Trophoblast cell (in vitro differentiated cells and primary cell): ENCODE data around the gene CPLANE2.
"Not testable (repeated sequence)": the region's sequence is repeated elsewhere in the genome, so short reads cannot be mapped to it uniquely, and the experiment has no call there.

Source experiments
- DNase-seq, 2 donors: peaks; one replicate each; pipeline ENCODE4 v3.0.0-alpha.2; 2016
- H2AFZ ChIP-seq: 2 replicates; pipeline ENCODE4 v1.6.1; 2013; ENCODE audit warnings: low read length, moderate library complexity, mild to moderate bottlenecking; ENCODE audit not compliant: insufficient read depth, poor library complexity
- H2AK5ac ChIP-seq: 2 replicates; pipeline ENCODE4 v1.6.1; 2013; ENCODE audit warnings: mild to moderate bottlenecking, low read length
- H2BK120ac ChIP-seq: 2 replicates; pipeline ENCODE4 v1.6.1; 2013; ENCODE audit warnings: low read length, mild to moderate bottlenecking, moderate library complexity; ENCODE audit not compliant: insufficient read depth, poor library complexity
- H2BK12ac ChIP-seq: 2 replicates; pipeline ENCODE4 v1.6.1; 2013; ENCODE audit warnings: mild to moderate bottlenecking, low read length, moderate library complexity
- H2BK5ac ChIP-seq: 2 replicates; pipeline ENCODE4 v1.6.1; 2013; ENCODE audit warnings: low read length, low read depth, moderate library complexity, mild to moderate bottlenecking; ENCODE audit not compliant: poor library complexity
- H3K14ac ChIP-seq: 2 replicates; pipeline ENCODE4 v1.6.1; 2013; ENCODE audit warnings: mild to moderate bottlenecking, low read length
- H3K18ac ChIP-seq: 2 replicates; pipeline ENCODE4 v1.6.1; 2013; ENCODE audit warnings: mild to moderate bottlenecking, low read length
- H3K23ac ChIP-seq: 2 replicates; pipeline ENCODE4 v1.6.1; 2013; ENCODE audit warnings: low read length
- H3K27ac ChIP-seq: 2 replicates; pipeline ENCODE4 v1.5.1; 2013; ENCODE audit warnings: low read depth, mild to moderate bottlenecking, inconsistent platforms, low read length, moderate library complexity
- H3K27me3 ChIP-seq: 2 replicates; pipeline ENCODE4 v1.6.1; 2013; ENCODE audit warnings: inconsistent platforms, mild to moderate bottlenecking, low read length, moderate library complexity; ENCODE audit not compliant: insufficient read depth
- H3K36me3 ChIP-seq, 2 experiments: 1 replicate in 1 of 2; 2 replicates in 1 of 2; pipeline ENCODE4 v1.6.1; 2013; ENCODE audit warnings: low read length in 2 of 2, mild to moderate bottlenecking in 2 of 2, moderate library complexity in 1 of 2; ENCODE audit not compliant: insufficient read depth in 2 of 2, control insufficient read depth in 1 of 2
- H3K4ac ChIP-seq: 2 replicates; pipeline ENCODE4 v1.6.1; 2013; ENCODE audit warnings: low read depth, mild to moderate bottlenecking, low read length, moderate library complexity
- H3K4me1 ChIP-seq, 2 experiments: 1 replicate in 1 of 2; 2 replicates in 1 of 2; pipeline ENCODE4 v1.6.1; 2013; ENCODE audit warnings: low read length in 2 of 2, mild to moderate bottlenecking in 2 of 2, moderate library complexity in 1 of 2; ENCODE audit not compliant: insufficient read depth in 2 of 2, control insufficient read depth in 1 of 2
- H3K4me2 ChIP-seq: 2 replicates; pipeline ENCODE4 v1.6.1; 2013; ENCODE audit warnings: inconsistent platforms, mild to moderate bottlenecking, low read length, moderate library complexity
- H3K4me3 ChIP-seq: 2 replicates; pipeline ENCODE4 v1.5.1; 2013; ENCODE audit warnings: mild to moderate bottlenecking, low read depth, low read length, inconsistent platforms
- H3K79me1 ChIP-seq: one replicate; pipeline ENCODE4 v1.6.1; 2013; ENCODE audit warnings: low read length
- H3K79me2 ChIP-seq: 2 replicates; pipeline ENCODE4 v1.6.1; 2013; ENCODE audit warnings: low read length, mild to moderate bottlenecking; ENCODE audit not compliant: control insufficient read depth, insufficient read depth, poor library complexity
- H3K9ac ChIP-seq: 2 replicates; pipeline ENCODE4 v1.6.1; 2013; ENCODE audit warnings: mild to moderate bottlenecking, low read length
- H3K9me3 ChIP-seq: 2 replicates; pipeline ENCODE4 v1.6.1; 2013; ENCODE audit warnings: low read depth, mild to moderate bottlenecking, control low read depth, inconsistent platforms, low read length; ENCODE audit not compliant: insufficient read depth
- H4K12ac ChIP-seq: 2 replicates; pipeline ENCODE4 v1.6.1; 2013; ENCODE audit warnings: low read depth, mild to moderate bottlenecking, low read length, moderate library complexity
- H4K8ac ChIP-seq: 2 replicates; pipeline ENCODE4 v1.6.1; 2013; ENCODE audit warnings: low read depth, mild to moderate bottlenecking, low read length, moderate library complexity
- H4K91ac ChIP-seq: one replicate; pipeline ENCODE4 v1.6.1; 2013; ENCODE audit warnings: low read depth, mild to moderate bottlenecking, low read length, moderate library complexity
- WGBS: extraction: QIAGEN DNeasy Blood & Tissue Kit; methylation state at CpG from one replicate; pipeline ENCODE4 v1.1.7; 2013; ENCODE audit warnings: missing lambda C conversion rate; ENCODE audit not compliant: insufficient read length, insufficient coverage; ENCODE audit errors: extremely low coverage; 5-methylcytosine and 5-hydroxymethylcytosine counted together

CPLANE2 gene

DNA sequence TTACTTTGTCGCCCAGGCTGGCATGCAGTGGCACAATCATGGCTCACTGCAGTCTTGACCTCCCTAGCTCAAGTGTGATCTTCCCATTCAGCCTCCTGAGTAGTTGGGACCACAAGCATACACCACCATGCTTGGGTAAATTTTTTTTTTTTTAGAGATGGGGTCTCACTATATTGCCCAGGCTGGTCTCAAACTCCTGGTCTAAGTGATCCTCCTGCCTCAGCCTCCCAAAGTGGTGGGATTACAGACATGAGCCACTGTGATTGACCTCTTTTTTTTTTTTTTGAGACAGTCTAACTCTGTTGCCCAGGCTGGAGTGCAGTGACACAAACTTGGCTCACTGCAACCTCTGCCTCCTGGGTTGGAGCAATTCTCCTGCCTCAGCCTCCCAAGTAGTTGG, 9.3 kb upstream of the CPLANE2 start:
- H3K27me3 ChIP-seq, H2AFZ ChIP-seq: not testable (repeated sequence)
- no CpG with 5 or more reads among the region's 1 CpG for WGBS

DNA sequence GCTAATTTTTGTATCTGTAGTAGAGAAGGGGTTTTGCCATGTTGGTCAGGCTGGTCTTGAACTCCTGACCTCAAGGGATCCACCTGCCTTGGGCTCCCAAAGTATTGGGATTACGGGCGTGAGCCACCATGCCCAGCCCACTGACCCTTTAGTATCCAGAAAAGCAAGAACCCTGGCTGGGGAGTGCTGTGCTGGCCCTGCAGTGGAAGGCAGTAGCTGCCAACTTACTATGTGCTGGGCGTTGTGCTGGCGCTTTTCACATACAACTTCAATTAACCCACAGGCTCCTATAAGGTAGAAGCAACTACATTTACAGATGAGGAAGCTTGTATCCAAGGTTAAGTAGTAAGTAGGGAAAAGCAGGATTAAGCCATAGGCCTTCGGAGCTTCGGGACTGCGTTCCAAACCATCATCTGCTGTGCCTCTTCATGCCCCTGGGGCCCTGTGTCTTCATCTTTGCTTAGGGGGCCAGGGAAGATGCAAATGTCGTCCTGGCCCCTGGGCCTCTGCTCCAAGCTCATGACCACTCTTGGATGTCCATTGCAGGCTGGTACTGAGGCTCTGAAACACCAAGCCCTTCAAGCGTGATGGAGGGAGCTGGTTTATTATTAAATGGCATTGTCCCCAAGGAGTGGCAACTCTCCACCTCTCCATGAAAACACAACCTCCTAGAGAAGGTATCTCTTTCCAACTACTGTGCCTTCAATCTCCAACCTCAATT, 8.7 kb upstream of the CPLANE2 start:
- Histone ChIP-seq H2BK120ac (no peak overlapping the region), H2BK5ac (no peak overlapping the region), H3K79me1 (no peaks in the 10 kb centered on the region), H4K8ac (no peak overlapping the region), H3K79me2 (no peaks in the 10 kb centered on the region), H4K91ac (no peak overlapping the region), H3K27me3 (no peaks in the 10 kb centered on the region), H4K12ac (no peak overlapping the region), H3K9ac (no peak overlapping the region), H2BK12ac (no peak overlapping the region), H2AK5ac (no peak overlapping the region), H2AFZ (no peak overlapping the region), H3K4ac (no peak overlapping the region), H3K23ac (no peak overlapping the region), H3K4me1 (peaks cover 2 to 4% of the 10 kb centered on the region in 2 experiments), H3K14ac (no peak overlapping the region), H3K36me3 (peaks cover 5 to 9% of the 10 kb centered on the region in 2 experiments), H3K18ac (no peak overlapping the region), H3K27ac (no peak overlapping the region), H3K9me3 (no peaks in the 10 kb centered on the region), H3K4me2 (no peak overlapping the region), H3K4me3 (no peak overlapping the region)
- WGBS = no CpG with 5 or more reads among the region's 9 CpGs
- DNase-seq = no peak

More for the DNA sequence above, 9.3 kb upstream of the CPLANE2 start:
- H3K14ac ChIP-seq, H3K9me3 ChIP-seq, H3K23ac ChIP-seq, H3K9ac ChIP-seq, H2BK5ac ChIP-seq, H3K18ac ChIP-seq, H2AK5ac ChIP-seq, H3K27ac ChIP-seq, H3K4me1 ChIP-seq, H3K4ac ChIP-seq, H3K4me2 ChIP-seq, H2BK120ac ChIP-seq, H3K79me1 ChIP-seq, H4K8ac ChIP-seq, H2BK12ac ChIP-seq, DNase-seq, H4K91ac ChIP-seq, H3K4me3 ChIP-seq, H4K12ac ChIP-seq, H3K79me2 ChIP-seq: not testable (repeated sequence)
- H3K36me3 ChIP-seq = peaks cover 11 to 15% of the 10 kb centered on the region in 2 experiments

GRCh38 chr1:16244650-16245285, 7.8 kb upstream of the CPLANE2 start:
- no CpG with 5 or more reads among the region's 8 CpGs for WGBS
- H3K79me1 ChIP-seq = no peaks in the 10 kb centered on the region
- no peak overlapping the region for H2AFZ ChIP-seq

DNA sequence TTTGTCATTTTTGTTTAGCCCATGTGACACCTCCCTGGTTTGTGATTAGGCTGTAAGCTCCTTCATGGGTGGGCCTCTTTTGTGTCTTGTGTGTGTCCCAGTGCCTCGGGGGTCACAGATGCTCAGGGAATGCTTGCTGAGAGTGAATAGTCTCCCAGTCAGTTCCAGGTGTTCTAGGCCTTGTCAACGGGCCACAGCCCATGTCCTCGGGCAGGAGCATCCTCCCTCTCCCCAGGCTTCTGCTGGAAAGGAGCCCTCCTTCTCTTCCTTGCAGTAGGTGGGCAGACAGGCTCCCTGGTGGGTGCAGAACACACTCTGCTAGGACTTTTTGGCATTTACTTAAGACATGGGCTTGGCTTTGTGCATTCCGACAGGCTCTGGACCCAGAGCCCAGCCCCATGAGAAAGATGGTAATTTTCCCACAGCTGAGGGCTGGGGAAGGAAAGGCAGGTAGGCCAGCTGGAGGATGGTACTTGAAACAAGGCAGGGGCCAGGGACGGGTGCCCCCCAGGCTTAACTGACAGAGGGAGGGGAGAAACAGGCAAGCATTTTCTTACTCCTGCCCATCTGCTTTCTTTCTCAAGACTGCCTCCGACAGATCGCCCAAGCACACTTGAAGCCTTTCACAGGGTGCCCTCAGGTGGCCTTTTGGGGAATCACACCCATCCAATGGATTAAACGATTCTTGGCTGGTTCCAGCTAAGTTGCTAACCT, 7.1 kb upstream of the CPLANE2 start:
- WGBS = no CpG with 5 or more reads among the region's 8 CpGs
- Histone ChIP-seq H3K4ac (no peak overlapping the region), H2BK5ac (no peak overlapping the region), H3K23ac (no peak overlapping the region), H2BK12ac (peak overlapping the region; percentile 7), H3K14ac (peak overlapping the region; percentile 25), H3K27me3 (no peaks in the 10 kb centered on the region), H2AK5ac (peak overlapping the region; percentile 80), H4K8ac (no peak overlapping the region), H3K4me1 (peaks cover 2 to 4% of the 10 kb centered on the region in 2 experiments), H2AFZ (no peak overlapping the region), H3K79me2 (no peaks in the 10 kb centered on the region), H3K4me2 (no peak overlapping the region), H3K36me3 (peaks cover 5 to 8% of the 10 kb centered on the region in 2 experiments), H3K18ac (no peak overlapping the region), H3K4me3 (no peak overlapping the region), H3K9me3 (no peaks in the 10 kb centered on the region), H4K12ac (no peak overlapping the region), H3K9ac (no peak overlapping the region), H3K79me1 (no peaks in the 10 kb centered on the region), H4K91ac (no peak overlapping the region), H2BK120ac (no peak overlapping the region), H3K27ac (no peak overlapping the region)
- DNase-seq = peak; percentile 71 to 88

More at GRCh38 chr1:16244650-16245285, 7.8 kb upstream of the CPLANE2 start:
- Histone ChIP-seq H3K79me2 (no peaks in the 10 kb centered on the region), H2AK5ac (no peak overlapping the region), H3K4me2 (no peak overlapping the region), H4K12ac (peak overlapping the region; percentile 27), H3K36me3 (peaks cover 5 to 8% of the 10 kb centered on the region in 2 experiments), H3K4me1 (peaks cover 2 to 4% of the 10 kb centered on the region in 2 experiments), H2BK5ac (no peak overlapping the region), H3K9ac (no peak overlapping the region), H2BK12ac (no peak overlapping the region), H3K23ac (no peak overlapping the region), H3K14ac (no peak overlapping the region), H4K91ac (no peak overlapping the region), H3K4me3 (no peak overlapping the region), H4K8ac (no peak overlapping the region), H3K18ac (no peak overlapping the region), H3K27me3 (no peaks in the 10 kb centered on the region), H3K4ac (no peak overlapping the region), H3K9me3 (no peaks in the 10 kb centered on the region), H2BK120ac (no peak overlapping the region), H3K27ac (no peak overlapping the region)
- no peak for DNase-seq
